ENCODE measurements around the gene ZNF507.

- no peak for TF ChIP-seq CTCF (IDR thresholded peaks at IDR 0.05)
- no peak for TF ChIP-seq POLR2AphosphoS5 (IDR thresholded peaks at IDR 0.05)
- no peak for TF ChIP-seq EP300 (IDR thresholded peaks at IDR 0.05; ENCODE audit: low read depth)
Observed at GRCh38 chr19:32401992-32402391, 56.6 kb downstream of the ZNF507 start.

All from transverse colon (tissue), 4 donors.